ENCODE measurements around the gene SBK3.
A peak's percentile ranks its signal among the peaks of the same experiment; 100 is the strongest.

SBK3 gene

DNA sequence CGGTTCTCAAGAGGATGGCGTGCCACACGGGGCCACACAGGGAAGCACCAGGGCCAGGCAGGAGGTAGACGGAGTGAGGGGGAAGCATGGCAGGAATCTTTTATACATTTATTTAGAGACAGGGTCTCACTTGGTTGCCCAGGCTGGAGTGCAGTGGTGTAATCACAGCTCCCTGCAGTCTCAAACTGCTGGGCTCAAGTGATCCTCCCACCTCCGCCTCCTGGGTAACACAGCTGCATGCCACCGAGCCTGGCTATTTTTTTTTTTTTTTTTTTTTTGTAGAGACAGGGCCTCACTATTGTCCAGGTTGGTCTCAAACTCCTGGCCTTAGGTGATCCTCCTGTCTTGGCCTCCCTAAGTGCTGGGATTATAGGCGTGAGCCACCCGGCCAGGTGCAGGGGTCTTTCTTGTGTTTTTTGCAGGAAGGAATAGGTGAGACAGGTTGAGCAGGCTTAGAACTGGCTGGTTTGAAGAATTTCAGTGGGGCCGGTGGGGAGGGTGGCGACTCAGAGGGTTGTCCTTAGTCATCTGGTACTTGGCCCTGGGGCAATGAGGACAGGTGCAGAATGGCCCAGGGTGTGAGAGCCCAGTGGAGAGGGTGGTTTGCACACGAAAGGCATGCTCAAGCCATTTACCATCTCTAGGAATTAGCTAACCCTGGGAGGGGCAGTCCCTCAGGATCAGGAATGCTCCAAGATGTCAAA, 49.5 kb downstream of the SBK3 start:
- H3K4me1 ChIP-seq (ENCODE audit: control extremely low read depth in 1 of 4, control insufficient read depth in 4 of 4, insufficient read depth in 4 of 4, low read length in 3 of 4): peaks cover 0 to 6% (median 3%) of the 10 kb centered on the region in 4 experiments
- peaks cover 0 to 25% (median 2%) of the 10 kb centered on the region in 5 experiments for H3K27me3 ChIP-seq (replicated peaks in 2 of 5; ENCODE audit: control insufficient read depth in 4 of 5, insufficient read depth in 5 of 5, low read length in 4 of 5)
- ChIA-PET POLR2A (no interaction called here), CTCF (interaction anchor here (1.2 to 3.4 kb wide), 4 partner anchors 8 to 36 kb away, joined by 4 to 13 read pairs (median 8); partner anchors contain the start of gene NAT14)
- no peaks in the 10 kb centered on the region for H3K9me3 ChIP-seq (ENCODE audit: control extremely low read depth in 1 of 5, control insufficient read depth in 4 of 5, insufficient read depth in 2 of 5, low read depth in 1 of 5, low read length in 4 of 5)
- WGBS (ENCODE audit: insufficient coverage): 93% methylated on average over 7 of the region's 11 CpGs
- H3K36me3 ChIP-seq (ENCODE audit: control insufficient read depth in 4 of 4, insufficient read depth in 4 of 4, low read length in 3 of 4): no peaks in the 10 kb centered on the region
- DNase-seq: no peak
- no peak overlapping the region for H3K27ac ChIP-seq (ENCODE audit: insufficient read depth in 1 of 2, low read depth in 1 of 2, low read length in 2 of 2, poor library complexity in 1 of 2, severe bottlenecking in 2 of 2)
- H3K4me3 ChIP-seq (ENCODE audit: control insufficient read depth in 1 of 7, extremely low read depth in 1 of 7, insufficient read depth in 4 of 7, low read depth in 2 of 7, low read length in 6 of 7): no peak overlapping the region

DNA sequence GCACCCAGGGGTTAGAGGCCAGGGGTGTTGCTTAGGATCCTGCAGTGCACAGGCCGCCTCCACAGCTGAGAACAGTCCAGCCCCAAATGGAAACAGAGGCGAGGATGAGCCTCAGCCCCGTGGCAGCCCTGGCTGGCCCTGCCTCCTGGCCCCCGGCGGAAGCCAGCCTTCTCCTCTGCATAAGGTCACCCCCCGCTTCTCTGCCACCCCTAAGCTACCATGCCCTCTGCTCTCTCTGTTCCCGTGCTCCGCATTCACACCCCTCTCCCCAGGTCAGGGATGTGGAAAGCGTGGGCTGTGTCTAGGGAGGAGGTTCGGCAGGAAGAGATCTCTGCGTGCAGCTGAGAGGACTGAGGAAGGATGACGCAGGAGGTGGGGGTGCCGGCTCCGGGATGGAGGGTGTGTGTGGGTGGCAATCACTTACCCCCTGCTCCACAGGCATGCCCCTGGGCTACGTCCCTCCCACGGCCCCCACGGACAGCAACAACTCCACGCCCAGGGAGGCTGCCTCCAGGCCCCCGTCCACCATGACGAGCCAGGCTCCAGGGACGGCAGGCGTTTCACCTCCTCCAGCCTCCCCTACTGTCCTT, 51.1 kb downstream of the SBK3 start:
- ChIA-PET CTCF (interaction anchor here (2.5 kb wide), 1 partner anchor 10 kb away, joined by 13 read pairs; no protein-coding TSS in a partner anchor), POLR2A (no interaction called here)
- WGBS (ENCODE audit: insufficient coverage): 69% methylated on average over 11 of the region's 22 CpGs
- H3K4me3 ChIP-seq (ENCODE audit: control insufficient read depth in 1 of 7, extremely low read depth in 1 of 7, insufficient read depth in 4 of 7, low read depth in 2 of 7, low read length in 6 of 7): peak overlapping the region in 3 of 7 experiments; percentile 1 to 52 (median 36)
- H3K4me1 ChIP-seq (ENCODE audit: control extremely low read depth in 1 of 4, control insufficient read depth in 4 of 4, insufficient read depth in 4 of 4, low read length in 3 of 4): peaks cover 0 to 6% (median 3%) of the 10 kb centered on the region in 4 experiments
- peak in 2 of 3 donors; percentile 11 to 38 for DNase-seq
- H3K9me3 ChIP-seq (ENCODE audit: control extremely low read depth in 1 of 5, control insufficient read depth in 4 of 5, insufficient read depth in 2 of 5, low read depth in 1 of 5, low read length in 4 of 5): no peaks in the 10 kb centered on the region
- H3K27ac ChIP-seq (ENCODE audit: insufficient read depth in 1 of 2, low read depth in 1 of 2, low read length in 2 of 2, poor library complexity in 1 of 2, severe bottlenecking in 2 of 2): no peak overlapping the region
- H3K27me3 ChIP-seq (replicated peaks in 2 of 5; ENCODE audit: control insufficient read depth in 4 of 5, insufficient read depth in 5 of 5, low read length in 4 of 5): peaks cover 0 to 28% (median 2%) of the 10 kb centered on the region in 5 experiments
- no peaks in the 10 kb centered on the region for H3K36me3 ChIP-seq (ENCODE audit: control insufficient read depth in 4 of 4, insufficient read depth in 4 of 4, low read length in 3 of 4)

DNA sequence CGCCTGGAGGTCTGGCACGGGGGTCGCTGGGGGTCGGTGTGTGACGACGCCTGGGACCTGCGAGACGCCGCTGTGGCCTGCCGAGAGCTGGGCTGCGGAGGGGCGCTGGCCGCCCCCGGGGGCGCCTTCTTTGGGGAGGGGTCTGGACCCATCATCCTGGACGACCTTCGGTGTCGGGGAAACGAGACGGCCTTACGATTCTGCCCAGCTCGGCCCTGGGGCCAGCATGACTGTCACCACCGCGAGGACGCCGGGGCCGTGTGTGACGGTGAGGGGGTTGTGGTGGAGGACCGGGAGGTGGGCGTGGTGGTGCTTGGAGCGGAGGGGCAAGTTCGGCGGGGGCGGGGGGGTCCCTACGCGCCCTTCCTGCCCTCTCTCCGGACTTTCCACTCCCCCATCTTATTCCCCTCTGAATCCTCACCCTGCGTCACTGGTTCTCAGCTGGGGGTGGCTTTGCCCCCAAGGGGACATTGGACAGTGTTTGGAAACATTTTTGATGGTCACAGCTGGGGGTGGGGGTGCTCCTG, 51.6 kb downstream of the SBK3 start:
- Histone ChIP-seq H3K4me3 (ENCODE audit: control insufficient read depth in 1 of 7, extremely low read depth in 1 of 7, insufficient read depth in 4 of 7, low read depth in 2 of 7, low read length in 6 of 7) (peak overlapping the region in 1 of 7 experiments; percentile 52), H3K27ac (ENCODE audit: insufficient read depth in 1 of 2, low read depth in 1 of 2, low read length in 2 of 2, poor library complexity in 1 of 2, severe bottlenecking in 2 of 2) (no peak overlapping the region), H3K9me3 (ENCODE audit: control extremely low read depth in 1 of 5, control insufficient read depth in 4 of 5, insufficient read depth in 2 of 5, low read depth in 1 of 5, low read length in 4 of 5) (no peaks in the 10 kb centered on the region), H3K27me3 (replicated peaks in 2 of 5; ENCODE audit: control insufficient read depth in 4 of 5, insufficient read depth in 5 of 5, low read length in 4 of 5) (peaks cover 0 to 28% (median 2%) of the 10 kb centered on the region in 5 experiments), H3K36me3 (ENCODE audit: control insufficient read depth in 4 of 4, insufficient read depth in 4 of 4, low read length in 3 of 4) (no peaks in the 10 kb centered on the region), H3K4me1 (ENCODE audit: control extremely low read depth in 1 of 4, control insufficient read depth in 4 of 4, insufficient read depth in 4 of 4, low read length in 3 of 4) (peaks cover 0 to 6% (median 2%) of the 10 kb centered on the region in 4 experiments)
- ChIA-PET CTCF (interaction anchor here (2.5 to 2.7 kb wide), 2 partner anchors 10 to 26 kb away, joined by 12 to 13 read pairs; no protein-coding TSS in a partner anchor), POLR2A (no interaction called here)
- 81% methylated on average over 17 of the region's 38 CpGs for WGBS (ENCODE audit: insufficient coverage)
- no peak for DNase-seq

- WGBS (ENCODE audit: insufficient coverage): 80% methylated on average over 13 of the region's 18 CpGs
- Histone ChIP-seq H3K4me3 (ENCODE audit: control insufficient read depth in 1 of 7, extremely low read depth in 1 of 7, insufficient read depth in 4 of 7, low read depth in 2 of 7, low read length in 6 of 7) (no peak overlapping the region), H3K27ac (ENCODE audit: insufficient read depth in 1 of 2, low read depth in 1 of 2, low read length in 2 of 2, poor library complexity in 1 of 2, severe bottlenecking in 2 of 2) (no peak overlapping the region), H3K27me3 (replicated peaks in 2 of 5; ENCODE audit: control insufficient read depth in 4 of 5, insufficient read depth in 5 of 5, low read length in 4 of 5) (peaks cover 0 to 28% (median 2%) of the 10 kb centered on the region in 5 experiments), H3K4me1 (ENCODE audit: control extremely low read depth in 1 of 4, control insufficient read depth in 4 of 4, insufficient read depth in 4 of 4, low read length in 3 of 4) (peaks cover 0 to 9% (median 6%) of the 10 kb centered on the region in 4 experiments), H3K36me3 (ENCODE audit: control insufficient read depth in 4 of 4, insufficient read depth in 4 of 4, low read length in 3 of 4) (no peaks in the 10 kb centered on the region), H3K9me3 (ENCODE audit: control extremely low read depth in 1 of 5, control insufficient read depth in 4 of 5, insufficient read depth in 2 of 5, low read depth in 1 of 5, low read length in 4 of 5) (no peaks in the 10 kb centered on the region)
- CTCF ChIA-PET: interaction anchor here (2.7 kb wide), 1 partner anchor 25 kb away, joined by 12 read pairs; no protein-coding TSS in a partner anchor
- POLR2A ChIA-PET: no interaction called here
- no peak for DNase-seq
Measured at GRCh38 chr19:55493052-55493644, 52.2 kb downstream of the SBK3 start.

DNA sequence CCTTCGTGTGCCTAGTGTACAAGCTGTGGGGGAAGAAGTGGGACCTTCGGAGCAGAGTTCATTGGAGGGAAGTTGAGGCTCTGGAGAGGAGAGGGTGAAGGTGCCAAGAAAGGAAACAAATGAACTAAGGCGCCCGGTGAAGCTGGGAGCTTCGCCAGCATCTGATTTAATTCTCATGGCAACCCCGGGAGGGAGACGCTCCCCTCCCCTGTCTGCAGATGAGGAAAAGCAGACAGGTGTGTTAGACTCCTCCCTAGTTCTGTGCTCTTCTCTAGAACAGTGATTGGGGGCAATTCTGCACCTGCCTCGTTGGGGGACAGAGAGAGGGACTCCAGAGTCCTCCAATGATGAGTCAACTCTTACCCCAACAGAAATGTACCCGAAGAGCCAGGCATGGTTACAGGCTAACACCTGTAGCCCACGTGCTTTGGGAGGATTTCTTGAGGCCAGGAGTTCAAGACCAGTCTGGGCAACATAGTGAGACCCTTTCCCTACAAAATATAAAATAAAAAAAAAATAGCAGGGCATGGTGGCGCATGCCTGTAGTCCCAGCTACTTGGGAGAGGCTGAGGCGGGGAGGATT, 52.9 kb downstream of the SBK3 start:
- DNase-seq: no peak
- peaks cover 0 to 14% (median 11%) of the 10 kb centered on the region in 4 experiments for H3K4me1 ChIP-seq (ENCODE audit: control extremely low read depth in 1 of 4, control insufficient read depth in 4 of 4, insufficient read depth in 4 of 4, low read length in 3 of 4)
- 61% methylated on average over 11 of the region's 12 CpGs for WGBS (ENCODE audit: insufficient coverage)
- ChIA-PET CTCF (interaction anchor here (0.8 to 2.7 kb wide), 2 partner anchors 18 to 25 kb away, joined by 3 to 12 read pairs; no protein-coding TSS in a partner anchor), POLR2A (no interaction called here)
- no peak overlapping the region for H3K4me3 ChIP-seq (ENCODE audit: control insufficient read depth in 1 of 7, extremely low read depth in 1 of 7, insufficient read depth in 4 of 7, low read depth in 2 of 7, low read length in 6 of 7)
- no peaks in the 10 kb centered on the region for H3K36me3 ChIP-seq (ENCODE audit: control insufficient read depth in 4 of 4, insufficient read depth in 4 of 4, low read length in 3 of 4)
- peaks cover 0 to 28% (median 2%) of the 10 kb centered on the region in 5 experiments for H3K27me3 ChIP-seq (replicated peaks in 2 of 5; ENCODE audit: control insufficient read depth in 4 of 5, insufficient read depth in 5 of 5, low read length in 4 of 5)
- no peaks in the 10 kb centered on the region for H3K9me3 ChIP-seq (ENCODE audit: control extremely low read depth in 1 of 5, control insufficient read depth in 4 of 5, insufficient read depth in 2 of 5, low read depth in 1 of 5, low read length in 4 of 5)
- H3K27ac ChIP-seq (ENCODE audit: insufficient read depth in 1 of 2, low read depth in 1 of 2, low read length in 2 of 2, poor library complexity in 1 of 2, severe bottlenecking in 2 of 2): no peak overlapping the region

DNA sequence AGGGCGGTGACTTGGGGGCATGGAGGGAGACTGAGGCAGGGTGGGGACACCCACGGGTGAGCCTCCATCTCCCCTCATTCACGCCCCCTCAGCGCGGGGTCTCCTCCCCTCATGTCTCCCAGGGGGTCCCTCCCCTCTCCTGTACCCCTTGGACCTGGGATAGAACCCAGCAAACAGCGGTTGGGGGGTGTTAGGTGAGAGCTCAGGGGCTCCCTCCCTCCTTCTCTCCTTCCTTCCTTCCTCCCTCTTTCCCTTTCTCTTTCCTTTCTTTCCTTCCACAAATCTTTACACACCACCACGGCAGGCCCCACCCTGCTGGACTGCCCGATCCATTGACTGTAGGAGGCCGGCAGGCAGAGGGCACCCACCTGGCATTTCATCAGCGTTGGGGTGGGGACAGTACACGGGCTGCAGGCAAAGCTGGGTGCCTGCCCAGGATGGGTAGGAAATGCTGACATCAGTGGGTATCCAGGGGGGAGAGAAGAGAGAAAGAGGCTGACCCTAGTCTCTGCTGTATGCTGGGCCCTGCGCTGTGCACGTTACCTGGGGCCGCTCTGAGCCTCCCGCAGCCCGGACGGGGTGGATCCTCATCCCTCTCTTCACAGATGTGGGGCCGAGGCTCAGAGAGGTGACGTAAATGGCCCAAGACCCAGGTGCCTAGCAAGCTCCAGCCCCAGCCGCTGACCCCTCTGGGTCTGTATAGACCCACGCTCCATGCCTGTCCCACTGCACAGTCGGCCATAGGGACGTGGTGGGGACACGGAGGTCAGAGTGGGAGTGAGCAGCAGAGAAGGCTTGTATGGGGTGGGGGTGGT, 53.6 kb downstream of the SBK3 start:
- no peak overlapping the region for H3K27ac ChIP-seq (ENCODE audit: insufficient read depth in 1 of 2, low read depth in 1 of 2, low read length in 2 of 2, poor library complexity in 1 of 2, severe bottlenecking in 2 of 2)
- no peaks in the 10 kb centered on the region for H3K9me3 ChIP-seq (ENCODE audit: control extremely low read depth in 1 of 5, control insufficient read depth in 4 of 5, insufficient read depth in 2 of 5, low read depth in 1 of 5, low read length in 4 of 5)
- no peaks in the 10 kb centered on the region for H3K36me3 ChIP-seq (ENCODE audit: control insufficient read depth in 4 of 4, insufficient read depth in 4 of 4, low read length in 3 of 4)
- WGBS (ENCODE audit: insufficient coverage): 89% methylated on average over 14 of the region's 24 CpGs
- DNase-seq: no peak
- H3K4me3 ChIP-seq (ENCODE audit: control insufficient read depth in 1 of 7, extremely low read depth in 1 of 7, insufficient read depth in 4 of 7, low read depth in 2 of 7, low read length in 6 of 7): no peak overlapping the region
- ChIA-PET CTCF (interaction anchor here (0.8 to 2.7 kb wide), 3 partner anchors 12 to 24 kb away, joined by 3 to 12 read pairs (median 5); no protein-coding TSS in a partner anchor), POLR2A (interaction anchor here (1.2 kb wide), 1 partner anchor 15 kb away, joined by 6 read pairs; no protein-coding TSS in a partner anchor)
- peaks cover 0 to 18% (median 17%) of the 10 kb centered on the region in 4 experiments for H3K4me1 ChIP-seq (ENCODE audit: control extremely low read depth in 1 of 4, control insufficient read depth in 4 of 4, insufficient read depth in 4 of 4, low read length in 3 of 4)
- peaks cover 0 to 28% (median 2%) of the 10 kb centered on the region in 5 experiments for H3K27me3 ChIP-seq (replicated peaks in 2 of 5; ENCODE audit: control insufficient read depth in 4 of 5, insufficient read depth in 5 of 5, low read length in 4 of 5)

Measured in common myeloid progenitor, CD34-positive (primary cell).